Measurements from ENCODE around the gene FNDC8.

GRCh38 chr17:35166526-35166925 lies 45.1 kb downstream of the FNDC8 start:
- TF ChIP-seq, protein P1, sequence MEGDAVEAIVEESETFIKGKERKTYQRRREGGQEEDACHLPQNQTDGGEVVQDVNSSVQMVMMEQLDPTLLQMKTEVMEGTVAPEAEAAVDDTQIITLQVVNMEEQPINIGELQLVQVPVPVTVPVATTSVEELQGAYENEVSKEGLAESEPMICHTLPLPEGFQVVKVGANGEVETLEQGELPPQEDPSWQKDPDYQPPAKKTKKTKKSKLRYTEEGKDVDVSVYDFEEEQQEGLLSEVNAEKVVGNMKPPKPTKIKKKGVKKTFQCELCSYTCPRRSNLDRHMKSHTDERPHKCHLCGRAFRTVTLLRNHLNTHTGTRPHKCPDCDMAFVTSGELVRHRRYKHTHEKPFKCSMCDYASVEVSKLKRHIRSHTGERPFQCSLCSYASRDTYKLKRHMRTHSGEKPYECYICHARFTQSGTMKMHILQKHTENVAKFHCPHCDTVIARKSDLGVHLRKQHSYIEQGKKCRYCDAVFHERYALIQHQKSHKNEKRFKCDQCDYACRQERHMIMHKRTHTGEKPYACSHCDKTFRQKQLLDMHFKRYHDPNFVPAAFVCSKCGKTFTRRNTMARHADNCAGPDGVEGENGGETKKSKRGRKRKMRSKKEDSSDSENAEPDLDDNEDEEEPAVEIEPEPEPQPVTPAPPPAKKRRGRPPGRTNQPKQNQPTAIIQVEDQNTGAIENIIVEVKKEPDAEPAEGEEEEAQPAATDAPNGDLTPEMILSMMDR (conservative IDR thresholded peaks at IDR 0.05; ENCODE audit: low read depth, low read length) = no peak
- TF ChIP-seq RCOR1 (IDR thresholded peaks at IDR 0.05; ENCODE audit: insufficient replicate concordance, low read length) (no peak), SMC3 (IDR thresholded peaks at IDR 0.05; ENCODE audit: low read depth, low read length) (no peak), CEBPB (IDR thresholded peaks at IDR 0.05; ENCODE audit: low read depth, low read length) (no peak), MAFK (IDR thresholded peaks at IDR 0.05; ENCODE audit: low read depth, low read length) (no peak), CHD1 (IDR thresholded peaks at IDR 0.05; ENCODE audit: low read depth, low read length) (no peak), POLR2A (IDR thresholded peaks at IDR 0.05; ENCODE audit: low read depth, low read length) (no peak), ELK1 (IDR thresholded peaks at IDR 0.05; ENCODE audit: borderline replicate concordance, low read depth, low read length) (no peak), RFX5 (IDR thresholded peaks at IDR 0.05; ENCODE audit: low read depth, low read length) (no peak), MXI1 (IDR thresholded peaks at IDR 0.05; ENCODE audit: borderline replicate concordance, low read depth, low read length) (no peak), RAD21 (IDR thresholded peaks at IDR 0.05; ENCODE audit: low read length) (no peak), BHLHE40 (IDR thresholded peaks at IDR 0.05; ENCODE audit: low read depth, low read length) (no peak)
